K562 (cell line): ENCODE data around the gene ACAT2. TPM values are rescaled to one million over a fixed set of nuclear protein-coding genes. Genes with fewer than 3 reads are reported as not detected.

Source experiments
- ATAC-seq: fragments of 200-7000 bp; cut with Tn5 transposase; 3 replicates; pipeline ENCODE4 v1.9.1; 2020; ENCODE audit warnings: moderate library complexity
- BruUV-seq: library from RNA; stranded (reverse); fragments of 400-500 nt; replicated peaks from 2 replicates; lab custom pipeline; 2021; lab: Mats Ljungman, UMichigan
- CTCF ChIA-PET: fragments of 300-600 bp; formaldehyde crosslinking; extraction: SDS; loops from one replicate; lab custom pipeline; 2021; ENCODE audit warnings: low intra/inter-chr PET ratio; lab: Yijun Ruan, JAX
- POLR2A ChIA-PET: fragments of 300-600, 350-650 bp; sonication (Branson Sonifier 250); formaldehyde crosslinking; extraction: SDS; loops from one replicate; lab custom pipeline; 2021; ENCODE audit warnings: antibody characterized with exemption, inconsistent platforms; lab: Yijun Ruan, JAX
- DNase-seq, 4 experiments: peaks; one replicate each; pipeline versions ENCODE4 v3.0.0 to v3.0.0-alpha.2; 2011 to 2018; ENCODE audit warnings: low spot score in 3 of 4, mixed read lengths in 3 of 4; ENCODE audit errors: extremely low read depth in 1 of 4
- FAIRE-seq: peaks from 2 replicates; lab custom pipeline; 2011; peaks lifted over from hg19 to GRCh38; lab: Jason Lieb, UNC
- H2AFZ ChIP-seq: 2 replicates; pipeline ENCODE4 v1.6.0; 2011; ENCODE audit warnings: low read depth, low read length, control low read depth, inconsistent platforms
- H3K27ac ChIP-seq: fragments of 200-600 bp; 3 replicates; pipeline ENCODE4 v1.8.0; 2011; ENCODE audit warnings: low read depth, mild to moderate bottlenecking, control low read depth, inconsistent platforms, low read length, moderate library complexity, mixed read lengths; ENCODE audit errors: extremely low read depth
- H3K27me3 ChIP-seq, 2 experiments: fragments of 300-600 bp in 1 of 2; 2 replicates in 1 of 2; 3 replicates in 1 of 2; pipeline versions ENCODE4 v1.6.0 to v1.8.0; 2011; ENCODE audit warnings: inconsistent platforms in 2 of 2, low read length in 2 of 2, mild to moderate bottlenecking in 1 of 2, mixed read lengths in 1 of 2, moderate library complexity in 1 of 2; ENCODE audit not compliant: control insufficient read depth in 2 of 2, insufficient read depth in 2 of 2
- H3K36me3 ChIP-seq: fragments of 300-600 bp; 3 replicates; pipeline ENCODE4 v1.8.0; 2011; ENCODE audit warnings: mild to moderate bottlenecking, low read length, inconsistent platforms; ENCODE audit not compliant: control insufficient read depth, insufficient read depth
- H3K4me1 ChIP-seq, 2 experiments: fragments of 200-600 bp in 1 of 2; replicated peaks in 1 of 2; 2 replicates in 1 of 2; 3 replicates in 1 of 2; pipeline versions ENCODE4 v1.5.1 to v1.8.0; 2011; ENCODE audit warnings: inconsistent platforms in 2 of 2, low read length in 2 of 2, mild to moderate bottlenecking in 1 of 2, mixed read lengths in 1 of 2, moderate library complexity in 1 of 2; ENCODE audit not compliant: control insufficient read depth in 2 of 2, insufficient read depth in 2 of 2
- H3K4me2 ChIP-seq: 2 replicates; pipeline ENCODE4 v1.6.1; 2011; ENCODE audit warnings: low read length, control low read depth, inconsistent platforms, mixed read lengths; ENCODE audit not compliant: insufficient read depth
- H3K4me3 ChIP-seq: fragments of 200-600 bp; sonication (generic), shearing (Covaris generic); 2 replicates; pipeline ENCODE4 v1.5.1; 2016; ENCODE audit warnings: control low read depth, inconsistent platforms
- H3K79me2 ChIP-seq: fragments of 200-600 bp; 3 replicates; pipeline ENCODE4 v1.8.0; 2011; ENCODE audit warnings: low read length, inconsistent platforms; ENCODE audit not compliant: control insufficient read depth, insufficient read depth
- H3K9ac ChIP-seq, 2 experiments: 2 replicates each; pipeline versions ENCODE4 v1.6.0 to v1.6.1; 2011; ENCODE audit warnings: low read depth in 2 of 2, low read length in 2 of 2, control low read depth in 1 of 2, inconsistent platforms in 1 of 2, mild to moderate bottlenecking in 1 of 2, mixed read lengths in 1 of 2; ENCODE audit not compliant: insufficient read depth in 1 of 2
- H3K9me1 ChIP-seq: one replicate; pipeline ENCODE4 v1.6.0; 2011; ENCODE audit warnings: inconsistent platforms, mild to moderate bottlenecking, low read length, moderate library complexity; ENCODE audit not compliant: control insufficient read depth, insufficient read depth
- H3K9me3 ChIP-seq: replicated peaks from 2 replicates; pipeline ENCODE4 v1.5.1; 2011; ENCODE audit warnings: low read depth, low read length, inconsistent platforms; ENCODE audit not compliant: control insufficient read depth, insufficient read depth
- H4K20me1 ChIP-seq: replicated peaks from 2 replicates; pipeline ENCODE4 v1.6.1; 2011; ENCODE audit warnings: low read length, inconsistent platforms, mixed read lengths; ENCODE audit not compliant: control insufficient read depth, insufficient read depth
- GATAD2A ChIP-seq: fragments of 450-650 bp; IDR thresholded peaks from 2 replicates; pipeline ENCODE4 v1.6.1; 2017
- GTF2B ChIP-seq: IDR thresholded peaks from 2 replicates; pipeline ENCODE4 v1.6.1; 2011; ENCODE audit not compliant: insufficient read length; ENCODE audit errors: extremely low read depth
- HNRNPUL1 ChIP-seq: fragments of 200-400 bp; formaldehyde crosslinking; IDR thresholded peaks from 2 replicates; pipeline ENCODE4 v1.6.1; 2017; ENCODE audit warnings: low read length
- TCF15 ChIP-seq: fragments of 250-450 bp; sonication (Bioruptor Pico); IDR thresholded peaks from 2 replicates; pipeline ENCODE4 v1.8.0; 2022; ENCODE audit warnings: moderate library complexity, mild to moderate bottlenecking, inconsistent platforms
- TFAM ChIP-seq: fragments of 250-450 bp; sonication (Bioruptor Pico); conservative IDR thresholded peaks from 2 replicates; pipeline ENCODE4 v1.5.0; 2021; ENCODE audit warnings: mild to moderate bottlenecking, moderate library complexity
- ZNF146 ChIP-seq: IDR thresholded peaks from one replicate; pipeline ENCODE4 v1.6.1; 2018; ENCODE audit warnings: missing compliant biosample characterization; ENCODE audit not compliant: unreplicated experiment
- ZNF253 ChIP-seq: fragments of 250-450 bp; sonication (Bioruptor Pico); conservative IDR thresholded peaks from 2 replicates; pipeline ENCODE4 v1.6.1; 2021; ENCODE audit warnings: mild to moderate bottlenecking
- ZNF263 ChIP-seq: sonication (generic); formaldehyde crosslinking; IDR thresholded peaks from 2 replicates; pipeline ENCODE4 v1.8.0; 2022; ENCODE audit warnings: mild to moderate bottlenecking, missing genetic modification reagents, borderline replicate concordance
- ZNF41 ChIP-seq: fragments of 250-450 bp; sonication (Bioruptor Pico); conservative IDR thresholded peaks from 2 replicates; pipeline ENCODE4 v1.4.0; 2020; ENCODE audit warnings: mild to moderate bottlenecking
- ZNF699 ChIP-seq: fragments of 250-450 bp; sonication (Bioruptor Pico); IDR thresholded peaks from 2 replicates; pipeline ENCODE4 v1.8.0; 2021; ENCODE audit warnings: mild to moderate bottlenecking, moderate library complexity; ENCODE audit not compliant: insufficient replicate concordance
- WGBS: fragments of 100-300 bp; shearing (Covaris generic); methylation state at CpG from one replicate; pipeline ENCODE4 v1.1.6; 2016; ENCODE audit warnings: low coverage, mixed read lengths; ENCODE audit not compliant: insufficient coverage; ENCODE audit errors: missing lambda C conversion rate; 5-methylcytosine and 5-hydroxymethylcytosine counted together
- in situ Hi-C: fragments of 300-500 bp; cut with MboI; formaldehyde crosslinking; loops from 4 replicates; pipeline ENCODE4 v1.15.0; 2018; ENCODE audit warnings: inconsistent platforms, mixed read lengths
- intact Hi-C: fragments of 100-400 bp; cut with micrococcal nuclease; formaldehyde crosslinking; loops from 2 replicates; pipeline ENCODE4 v1.14.2; 2022
- polyA plus RNA-seq, 8 experiments: library from polyadenylated mRNA; depleted of rRNA in 4 of 8; stranded (reverse) in 5 of 8; unstranded in 3 of 8; fragments of >200 nt; fragmentation: Nextera tagmentation in 2 of 8; fragmentation: Illumina TruSeq in 1 of 8; extraction: Ambion mirVana in 2 of 8; extraction: Trizol in 1 of 8; gene quantifications; 2 replicates each; pipeline versions ENCODE4 v1.2.1 to v1.2.3, GENCODE V29; 2011 to 2014; ENCODE audit warnings: inconsistent platforms in 1 of 8, missing spikeins in 1 of 8
- total RNA-seq, 7 experiments: library from RNA; depleted of rRNA in 6 of 7; stranded (reverse); fragments of >200 nt in 6 of 7; fragmentation: Illumina TruSeq in 2 of 7; extraction: Trizol in 2 of 7; gene quantifications; 2 replicates each; pipeline versions ENCODE4 v1.2.1 to v1.2.3, GENCODE V29; 2011 to 2021; ENCODE audit warnings: low replicate concordance in 1 of 7

The ACAT2 gene
- total and polyA plus RNA-seq, 9 of the 15 experiments (the other 6 are each of a cell fraction or from before 2014, with no cell fraction given), result 63.0 to 309 (median 144) TPM

- Histone ChIP-seq H3K9me3 (no peaks in the 10 kb centered on the region), H3K4me1 (peaks cover under 1 to 7% of the 10 kb centered on the region in 2 experiments; a peak in 3 of 5 replicates), H3K4me2 (no peak overlapping the region), H2AFZ (no peak overlapping the region), H3K9me1 (no peaks in the 10 kb centered on the region), H4K20me1 (no peaks in the 10 kb centered on the region), H3K79me2 (peaks cover 17% of the 10 kb centered on the region), H3K36me3 (peaks cover 63% of the 10 kb centered on the region), H3K27me3 (no peaks in the 10 kb centered on the region; a peak in 1 of 5 replicates), H3K4me3 (no peak overlapping the region), H3K9ac (no peak overlapping the region), H3K27ac (no peak overlapping the region)
- no peak for ATAC-seq
- TF ChIP-seq GTF2B, result no peak
- no peak for TF ChIP-seq ZNF146 (CRISPR knock-in tag)
- TF ChIP-seq HNRNPUL1, result no peak
- TF ChIP-seq ZNF41, result no peak
- no peak for TF ChIP-seq TFAM (CRISPR knock-in tag)
- TF ChIP-seq GATAD2A, result no peak
- no peak for TF ChIP-seq ZNF253
- TF ChIP-seq TCF15, result no peak
- no peak for TF ChIP-seq ZNF699 (CRISPR knock-in tag)
- no peak for TF ChIP-seq ZNF263 (CRISPR knock-in tag)
- in situ Hi-C loops, result no loop called here
- no peak for FAIRE-seq
- 93% methylated on average over 1 of the region's 1 CpG for WGBS
- POLR2A ChIA-PET, result interaction anchor here (0.8 kb wide), 1 partner anchor 15 kb away, joined by 4 read pairs; no protein-coding TSS in a partner anchor
- BruUV-seq, result no TSS peak
- intact Hi-C loops, result no loop called here
- CTCF ChIA-PET, result no interaction called here
- DNase-seq, result no peak
Measured at GRCh38 chr6:159797554-159797953, 35.7 kb downstream of the ACAT2 start.
